A673 (cell line): ENCODE measurements around the gene ATOSB. TPM values are rescaled to one million over a fixed set of nuclear protein-coding genes. Genes with fewer than 3 reads are reported as not detected.

ENCODE experiments used
- BruUV-seq: library from RNA; stranded (reverse); fragments of 400-500 nt; replicated peaks from 2 replicates; lab custom pipeline; 2021; lab: Mats Ljungman, UMichigan
- CTCF ChIA-PET: fragments of 300-600 bp; sonication (Branson Sonifier 250); formaldehyde crosslinking; loops from one replicate; lab custom pipeline; 2022; ENCODE audit warnings: antibody characterized with exemption; lab: Charles Lee
- POLR2A ChIA-PET: fragments of 300-600 bp; sonication (Branson Sonifier 250); formaldehyde crosslinking; loops from one replicate; lab custom pipeline; 2022; ENCODE audit warnings: antibody characterized with exemption; ENCODE audit not compliant: low non-redundant PET; lab: Charles Lee
- DNase-seq: peaks from one replicate; pipeline ENCODE4 v3.0.0-alpha.2; 2015; ENCODE audit warnings: low spot score
- H3K27ac ChIP-seq: fragments of 200-600 bp; sonication (generic); 2 replicates; pipeline ENCODE4 v1.5.1; 2016; ENCODE audit warnings: mixed run types, low read depth, mild to moderate bottlenecking, mixed read lengths, antibody characterized with exemption, low read length; ENCODE audit not compliant: poor library complexity, severe bottlenecking
- H3K27me3 ChIP-seq: fragments of 200-600 bp; sonication (generic); replicated peaks from 2 replicates; pipeline ENCODE4 v1.6.1; 2017; ENCODE audit warnings: mixed run types, low read depth, mild to moderate bottlenecking, mixed read lengths, antibody characterized with exemption, low read length; ENCODE audit not compliant: insufficient read depth, poor library complexity
- H3K36me3 ChIP-seq: fragments of 200-600 bp; sonication (generic); 2 replicates; pipeline ENCODE4 v1.6.1; 2016; ENCODE audit warnings: mixed run types, mild to moderate bottlenecking, mixed read lengths, antibody characterized with exemption, low read length; ENCODE audit not compliant: insufficient read depth, poor library complexity, severe bottlenecking
- H3K4me1 ChIP-seq: fragments of 200-600 bp; sonication (generic); 2 replicates; pipeline ENCODE4 v1.6.1; 2017; ENCODE audit warnings: mixed run types, mild to moderate bottlenecking, mixed read lengths, antibody characterized with exemption, low read length; ENCODE audit not compliant: insufficient read depth, poor library complexity, severe bottlenecking
- H3K4me3 ChIP-seq: fragments of 200-600 bp; sonication (generic); 2 replicates; pipeline ENCODE4 v1.5.1; 2016; ENCODE audit warnings: low read depth, mixed run types, mild to moderate bottlenecking, mixed read lengths, low read length; ENCODE audit not compliant: poor library complexity, severe bottlenecking
- H3K9me3 ChIP-seq: fragments of 200-600 bp; sonication (generic); 2 replicates; pipeline ENCODE4 v1.6.1; 2016; ENCODE audit warnings: mixed run types, low read depth, mild to moderate bottlenecking, mixed read lengths, antibody characterized with exemption, low read length; ENCODE audit not compliant: poor library complexity, severe bottlenecking
- CTCF ChIP-seq: fragments of 300-800, 200-600 bp; sonication (generic); conservative IDR thresholded peaks from 2 replicates; pipeline ENCODE4 v1.5.1; 2017; ENCODE audit warnings: low read depth, mild to moderate bottlenecking, antibody characterized with exemption, low read length, moderate library complexity, mixed read lengths
- EZH2 ChIP-seq: fragments of 200-600 bp; sonication (generic); IDR thresholded peaks from 2 replicates; pipeline ENCODE4 v1.6.1; 2017; ENCODE audit warnings: borderline replicate concordance, low read depth, mild to moderate bottlenecking, mixed read lengths, antibody characterized with exemption, low read length; ENCODE audit not compliant: poor library complexity, severe bottlenecking
- intact Hi-C: fragments of 100-400 bp; cut with micrococcal nuclease; formaldehyde crosslinking; loops from one replicate; pipeline ENCODE4 v1.10.0; 2022; ENCODE audit not compliant: unreplicated experiment
- total RNA-seq: library from RNA; stranded (reverse); gene quantifications from 2 replicates; pipeline ENCODE4 v1.2.3, GENCODE V29; 2021

ATOSB gene
- total RNA-seq, 1 experiment from 2014 or later, result 7.4 TPM

- ChIA-PET POLR2A (no interaction called here), CTCF (no interaction called here)
- DNase-seq, result no peak
- H3K9me3 ChIP-seq, result peaks cover 13% of the 10 kb centered on the region
- TF ChIP-seq CTCF (no peak), EZH2 (no peak)
- intact Hi-C loops, result no loop called here
- H3K4me3 ChIP-seq, result no peak overlapping the region
- H3K27ac ChIP-seq, result no peak overlapping the region
- no peaks in the 10 kb centered on the region for H3K27me3 ChIP-seq
- BruUV-seq, result no TSS peak
- H3K36me3 ChIP-seq, result no peaks in the 10 kb centered on the region
- H3K4me1 ChIP-seq, result no peaks in the 10 kb centered on the region
Observed at GRCh38 chr9:35142037-35142436, 26.4 kb upstream of the ATOSB start.

- no peaks in the 10 kb centered on the region for H3K36me3 ChIP-seq
- BruUV-seq, result no TSS peak
- intact Hi-C loops, result no loop called here
- CTCF ChIA-PET, result no interaction called here
- no peaks in the 10 kb centered on the region for H3K4me1 ChIP-seq
- TF ChIP-seq CTCF (no peak), EZH2 (no peak)
- no peak overlapping the region for H3K27ac ChIP-seq
- no peak overlapping the region for H3K4me3 ChIP-seq
- POLR2A ChIA-PET, result no interaction called here
- no peak for DNase-seq
- peaks cover 13% of the 10 kb centered on the region for H3K9me3 ChIP-seq
- no peaks in the 10 kb centered on the region for H3K27me3 ChIP-seq
Observed at GRCh38 chr9:35140093-35140492, 24.4 kb upstream of the ATOSB start.

GRCh38 chr9:35136866-35137265 lies 21.2 kb upstream of the ATOSB start:
- intact Hi-C loops, result no loop called here
- H3K4me1 ChIP-seq, result no peaks in the 10 kb centered on the region
- no peak for DNase-seq
- no peaks in the 10 kb centered on the region for H3K36me3 ChIP-seq
- no peaks in the 10 kb centered on the region for H3K27me3 ChIP-seq
- CTCF ChIA-PET, result no interaction called here
- no peak overlapping the region for H3K4me3 ChIP-seq
- TF ChIP-seq CTCF, result no peak
- no peak for TF ChIP-seq EZH2
- H3K27ac ChIP-seq, result no peak overlapping the region
- POLR2A ChIA-PET, result no interaction called here
- peaks cover 4% of the 10 kb centered on the region for H3K9me3 ChIP-seq
- no TSS peak for BruUV-seq
